GM21423 (cell line): ENCODE measurements around the gene NKX6-2.

ENCODE experiments used
- ATAC-seq: cut with Tn5 transposase; IDR thresholded peaks from one replicate; pipeline ENCODE4 v1.9.1; 2021; ENCODE audit warnings: mild to moderate bottlenecking, moderate library complexity; ENCODE audit not compliant: unreplicated experiment

Gene NKX6-2

GRCh38 chr10:132813560-132814468, 27.9 kb upstream of the NKX6-2 start:
- ATAC-seq = no peak

- ATAC-seq = no peak
These were observed 27.1 kb upstream of the NKX6-2 start for GRCh38 chr10:132813001-132813401.

GRCh38 chr10:132812520-132812919, 26.6 kb upstream of the NKX6-2 start:
- no peak for ATAC-seq

- no peak for ATAC-seq
These were observed 26.0 kb upstream of the NKX6-2 start for GRCh38 chr10:132811891-132812481.

GRCh38 chr10:132810807-132811700, 25.1 kb upstream of the NKX6-2 start:
- no peak for ATAC-seq

GRCh38 chr10:132810141-132810806, 24.3 kb upstream of the NKX6-2 start:
- ATAC-seq = no peak

GRCh38 chr10:132809232-132810140, 23.5 kb upstream of the NKX6-2 start:
- ATAC-seq = no peak

- no peak for ATAC-seq
These were observed 22.7 kb upstream of the NKX6-2 start for GRCh38 chr10:132808383-132809231.

GRCh38 chr10:132807621-132808049, 21.7 kb upstream of the NKX6-2 start:
- no peak for ATAC-seq

GRCh38 chr10:132806561-132807003, 20.6 kb upstream of the NKX6-2 start:
- no peak for ATAC-seq

GRCh38 chr10:132806110-132806509, 20.2 kb upstream of the NKX6-2 start:
- ATAC-seq = no peak

- no peak for ATAC-seq
These were observed 19.7 kb upstream of the NKX6-2 start for GRCh38 chr10:132805599-132805998.

GRCh38 chr10:132804785-132805426, 19.0 kb upstream of the NKX6-2 start:
- no peak for ATAC-seq

- ATAC-seq = no peak
These were observed 18.3 kb upstream of the NKX6-2 start for GRCh38 chr10:132804287-132804686.

- no peak for ATAC-seq
These were observed 17.7 kb upstream of the NKX6-2 start for GRCh38 chr10:132803416-132804210.

GRCh38 chr10:132802694-132803320, 16.9 kb upstream of the NKX6-2 start:
- no peak for ATAC-seq

GRCh38 chr10:132802048-132802447, 16.1 kb upstream of the NKX6-2 start:
- ATAC-seq = no peak
